Measurements from ENCODE around the gene KCNAB1.

Gene KCNAB1

GRCh38 chr3:156456771-156457224 is 336.4 kb downstream of the KCNAB1 start:
- no peak overlapping the region for H3K9ac ChIP-seq
- TF ChIP-seq, protein P1, sequence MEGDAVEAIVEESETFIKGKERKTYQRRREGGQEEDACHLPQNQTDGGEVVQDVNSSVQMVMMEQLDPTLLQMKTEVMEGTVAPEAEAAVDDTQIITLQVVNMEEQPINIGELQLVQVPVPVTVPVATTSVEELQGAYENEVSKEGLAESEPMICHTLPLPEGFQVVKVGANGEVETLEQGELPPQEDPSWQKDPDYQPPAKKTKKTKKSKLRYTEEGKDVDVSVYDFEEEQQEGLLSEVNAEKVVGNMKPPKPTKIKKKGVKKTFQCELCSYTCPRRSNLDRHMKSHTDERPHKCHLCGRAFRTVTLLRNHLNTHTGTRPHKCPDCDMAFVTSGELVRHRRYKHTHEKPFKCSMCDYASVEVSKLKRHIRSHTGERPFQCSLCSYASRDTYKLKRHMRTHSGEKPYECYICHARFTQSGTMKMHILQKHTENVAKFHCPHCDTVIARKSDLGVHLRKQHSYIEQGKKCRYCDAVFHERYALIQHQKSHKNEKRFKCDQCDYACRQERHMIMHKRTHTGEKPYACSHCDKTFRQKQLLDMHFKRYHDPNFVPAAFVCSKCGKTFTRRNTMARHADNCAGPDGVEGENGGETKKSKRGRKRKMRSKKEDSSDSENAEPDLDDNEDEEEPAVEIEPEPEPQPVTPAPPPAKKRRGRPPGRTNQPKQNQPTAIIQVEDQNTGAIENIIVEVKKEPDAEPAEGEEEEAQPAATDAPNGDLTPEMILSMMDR (IDR thresholded peaks at IDR 0.05) = no peak
- no peak overlapping the region for H2AFZ ChIP-seq
- H3K27ac ChIP-seq = no peak overlapping the region
- no peaks in the 10 kb centered on the region for H3K27me3 ChIP-seq (ENCODE audit: control insufficient read depth, insufficient read depth, low read length)
- H3K36me3 ChIP-seq (ENCODE audit: control insufficient read depth, insufficient read depth, low read length) = no peaks in the 10 kb centered on the region
- H3K4me2 ChIP-seq (ENCODE audit: low read length) = peak overlapping the region; percentile 5
- peaks cover 5% of the 10 kb centered on the region for H3K4me1 ChIP-seq
- no peaks in the 10 kb centered on the region for H3K9me3 ChIP-seq (ENCODE audit: control insufficient read depth, low read length)
- H3K79me2 ChIP-seq = no peaks in the 10 kb centered on the region
- no peak overlapping the region for H3K4me3 ChIP-seq (ENCODE audit: low read depth, low read length)

DNA sequence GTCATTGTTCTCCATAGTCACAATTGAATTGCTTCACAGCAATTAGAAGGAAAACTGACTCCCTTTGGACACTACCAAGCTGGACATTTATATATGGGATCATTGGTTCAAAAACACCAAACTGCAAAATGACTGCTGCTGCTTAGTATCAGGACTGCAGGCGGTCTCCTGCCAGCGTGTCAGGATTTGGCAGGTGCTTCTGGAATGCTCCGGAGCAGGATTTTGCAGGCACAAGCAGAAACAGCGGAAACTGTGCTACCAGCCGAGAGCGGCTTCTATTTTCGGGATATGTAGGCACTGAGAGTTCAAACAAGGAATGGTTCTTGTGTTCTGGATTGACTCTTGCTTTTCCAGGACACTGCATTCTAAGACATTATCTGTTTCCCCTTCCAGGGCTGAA is 339.1 kb downstream of the KCNAB1 start:
- no peaks in the 10 kb centered on the region for H3K27me3 ChIP-seq (ENCODE audit: control insufficient read depth, insufficient read depth, low read length)
- no peak overlapping the region for H3K4me2 ChIP-seq (ENCODE audit: low read length)
- no peak overlapping the region for H3K27ac ChIP-seq
- no peak overlapping the region for H3K4me3 ChIP-seq (ENCODE audit: low read depth, low read length)
- no peak overlapping the region for H2AFZ ChIP-seq
- TF ChIP-seq, protein P1 (IDR thresholded peaks at IDR 0.05) = no peak
- no peak overlapping the region for H3K9ac ChIP-seq
- H3K4me1 ChIP-seq = peaks cover 5% of the 10 kb centered on the region
- H3K36me3 ChIP-seq (ENCODE audit: control insufficient read depth, insufficient read depth, low read length) = no peaks in the 10 kb centered on the region
- no peaks in the 10 kb centered on the region for H3K9me3 ChIP-seq (ENCODE audit: control insufficient read depth, low read length)
- H3K79me2 ChIP-seq = no peaks in the 10 kb centered on the region

DNA sequence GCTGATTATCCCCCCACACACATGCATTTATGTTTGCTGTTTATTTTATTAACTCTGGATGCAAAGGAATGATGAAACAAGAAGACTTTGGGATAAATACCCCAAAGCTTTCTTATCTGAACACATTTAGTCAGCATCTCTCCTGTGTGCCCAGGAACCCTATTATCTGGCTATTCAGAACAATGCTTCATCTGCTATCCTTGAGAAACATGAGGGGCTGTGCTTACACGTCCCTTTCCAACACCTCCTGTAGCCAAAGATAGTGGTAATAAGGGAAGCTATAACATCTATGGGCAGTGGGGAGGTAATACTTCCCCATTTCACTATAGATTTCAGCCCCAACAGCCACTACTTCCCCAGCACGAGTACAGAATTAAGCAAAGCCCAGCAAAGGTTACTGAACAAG is 339.8 kb downstream of the KCNAB1 start:
- TF ChIP-seq, protein P1 (IDR thresholded peaks at IDR 0.05) = no peak
- Histone ChIP-seq H3K79me2 (no peaks in the 10 kb centered on the region), H3K4me3 (ENCODE audit: low read depth, low read length) (no peak overlapping the region), H3K4me1 (peaks cover 5% of the 10 kb centered on the region), H3K4me2 (ENCODE audit: low read length) (no peak overlapping the region), H2AFZ (no peak overlapping the region), H3K9ac (no peak overlapping the region), H3K27ac (no peak overlapping the region), H3K36me3 (ENCODE audit: control insufficient read depth, insufficient read depth, low read length) (no peaks in the 10 kb centered on the region), H3K9me3 (ENCODE audit: control insufficient read depth, low read length) (no peaks in the 10 kb centered on the region), H3K27me3 (ENCODE audit: control insufficient read depth, insufficient read depth, low read length) (no peaks in the 10 kb centered on the region)

DNA sequence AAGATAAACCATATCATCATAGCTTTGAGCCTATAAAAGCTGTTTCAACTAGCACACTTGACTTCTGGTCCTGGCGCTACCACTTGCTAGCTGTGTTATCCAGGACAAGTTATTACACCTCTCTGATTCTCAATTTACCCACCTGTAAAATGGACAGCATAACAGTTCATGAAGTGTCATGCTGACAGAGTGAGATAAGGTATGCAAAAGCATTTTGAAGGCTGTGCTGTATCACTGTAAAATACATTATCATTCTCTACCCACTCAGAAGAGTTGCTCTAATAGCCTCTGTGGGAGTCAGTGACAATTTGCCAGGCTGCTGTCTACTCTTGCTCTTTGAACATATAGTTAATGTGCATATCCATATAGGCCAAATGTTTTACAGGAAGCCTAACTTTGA is 341.5 kb downstream of the KCNAB1 start:
- Histone ChIP-seq H3K4me3 (ENCODE audit: low read depth, low read length) (no peak overlapping the region), H3K79me2 (no peaks in the 10 kb centered on the region), H3K27me3 (ENCODE audit: control insufficient read depth, insufficient read depth, low read length) (no peaks in the 10 kb centered on the region), H3K27ac (no peak overlapping the region), H3K9me3 (ENCODE audit: control insufficient read depth, low read length) (no peaks in the 10 kb centered on the region), H3K4me1 (peaks cover 5% of the 10 kb centered on the region), H3K36me3 (ENCODE audit: control insufficient read depth, insufficient read depth, low read length) (no peaks in the 10 kb centered on the region), H3K4me2 (ENCODE audit: low read length) (no peak overlapping the region), H3K9ac (no peak overlapping the region), H2AFZ (no peak overlapping the region)
- TF ChIP-seq, protein P1 (IDR thresholded peaks at IDR 0.05) = no peak

DNA sequence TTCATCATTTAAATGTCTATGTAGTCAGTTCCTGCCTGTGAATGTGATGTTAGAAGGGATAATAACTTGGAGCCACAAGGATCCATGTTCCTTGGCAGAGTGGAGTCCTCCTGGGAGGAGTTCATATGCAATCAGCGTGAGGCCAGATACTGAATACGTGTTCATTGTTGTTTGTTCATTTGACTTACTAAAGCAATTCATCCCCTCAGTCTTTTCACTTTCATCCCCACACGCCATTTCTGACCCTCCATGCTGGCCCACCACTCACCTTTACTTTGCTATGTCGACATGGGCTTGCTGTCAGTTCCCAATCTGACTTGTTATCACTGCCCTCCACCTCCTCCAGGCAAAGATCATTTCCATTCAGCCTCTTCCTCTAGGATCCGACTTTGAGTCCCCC is 342.7 kb downstream of the KCNAB1 start:
- no peak overlapping the region for H3K27ac ChIP-seq

More for the DNA sequence above, 342.7 kb downstream of the KCNAB1 start:
- no peaks in the 10 kb centered on the region for H3K79me2 ChIP-seq
- no peaks in the 10 kb centered on the region for H3K9me3 ChIP-seq (ENCODE audit: control insufficient read depth, low read length)
- TF ChIP-seq, protein P1 (IDR thresholded peaks at IDR 0.05) = no peak
- peaks cover 5% of the 10 kb centered on the region for H3K4me1 ChIP-seq
- H3K4me2 ChIP-seq (ENCODE audit: low read length) = no peak overlapping the region
- no peak overlapping the region for H3K4me3 ChIP-seq (ENCODE audit: low read depth, low read length)
- H3K27me3 ChIP-seq (ENCODE audit: control insufficient read depth, insufficient read depth, low read length) = no peaks in the 10 kb centered on the region
- no peaks in the 10 kb centered on the region for H3K36me3 ChIP-seq (ENCODE audit: control insufficient read depth, insufficient read depth, low read length)
- H2AFZ ChIP-seq = no peak overlapping the region
- no peak overlapping the region for H3K9ac ChIP-seq
